NCI-H1105 treated with DMSO at 0.1 percent for 48 hours (cell line): ENCODE results near the gene TRIM47.

Experiments
- DNase-seq: peaks from one replicate; lab custom pipeline; 2025; lab: John Stamatoyannopoulos, UW

Gene TRIM47

DNA sequence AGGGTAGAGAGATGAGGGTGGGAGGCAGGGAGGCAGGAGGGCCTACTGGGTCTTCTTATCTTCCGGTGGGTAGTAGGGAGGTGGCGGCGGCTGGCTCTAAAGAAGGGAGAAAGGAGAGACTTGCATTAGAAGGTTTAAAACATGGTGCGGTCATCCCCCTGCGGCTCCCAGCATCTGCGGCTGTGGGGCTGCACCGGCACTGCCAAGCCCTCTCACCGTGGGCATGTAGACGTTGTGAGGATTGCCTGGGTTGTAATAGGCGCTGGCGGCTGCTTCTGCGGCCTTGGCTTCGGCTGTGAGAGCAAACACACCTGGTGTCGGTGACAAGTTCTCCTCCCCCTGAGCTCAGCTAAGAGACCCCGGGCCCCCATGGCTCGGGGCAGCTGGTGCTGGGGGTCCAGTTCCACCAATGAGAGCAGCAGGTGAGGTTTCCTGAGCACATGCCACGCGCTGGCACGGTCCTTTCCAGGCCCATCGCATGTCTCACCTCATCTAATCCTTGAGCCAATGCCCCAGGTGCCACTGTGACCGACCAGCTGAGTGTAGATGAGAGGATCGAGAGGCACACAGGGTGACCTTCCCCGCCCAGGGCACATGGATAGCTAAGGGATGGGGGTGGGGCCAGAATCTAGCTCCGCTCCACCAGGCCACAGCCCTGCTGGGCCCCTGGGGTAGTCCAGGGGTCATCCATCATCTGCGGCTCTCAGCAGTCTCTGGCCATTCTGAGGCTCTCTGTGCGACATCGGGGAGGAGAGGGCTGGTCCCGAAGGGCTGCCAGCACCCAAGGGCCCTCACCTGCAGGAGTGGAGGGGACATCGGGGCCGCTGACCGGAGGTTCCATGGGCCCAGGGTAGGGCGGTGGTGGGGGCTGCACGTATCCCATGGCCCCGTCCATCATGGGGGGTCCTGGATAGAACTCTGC, 31.4 kb downstream of the TRIM47 start:
- no peak for DNase-seq

DNA sequence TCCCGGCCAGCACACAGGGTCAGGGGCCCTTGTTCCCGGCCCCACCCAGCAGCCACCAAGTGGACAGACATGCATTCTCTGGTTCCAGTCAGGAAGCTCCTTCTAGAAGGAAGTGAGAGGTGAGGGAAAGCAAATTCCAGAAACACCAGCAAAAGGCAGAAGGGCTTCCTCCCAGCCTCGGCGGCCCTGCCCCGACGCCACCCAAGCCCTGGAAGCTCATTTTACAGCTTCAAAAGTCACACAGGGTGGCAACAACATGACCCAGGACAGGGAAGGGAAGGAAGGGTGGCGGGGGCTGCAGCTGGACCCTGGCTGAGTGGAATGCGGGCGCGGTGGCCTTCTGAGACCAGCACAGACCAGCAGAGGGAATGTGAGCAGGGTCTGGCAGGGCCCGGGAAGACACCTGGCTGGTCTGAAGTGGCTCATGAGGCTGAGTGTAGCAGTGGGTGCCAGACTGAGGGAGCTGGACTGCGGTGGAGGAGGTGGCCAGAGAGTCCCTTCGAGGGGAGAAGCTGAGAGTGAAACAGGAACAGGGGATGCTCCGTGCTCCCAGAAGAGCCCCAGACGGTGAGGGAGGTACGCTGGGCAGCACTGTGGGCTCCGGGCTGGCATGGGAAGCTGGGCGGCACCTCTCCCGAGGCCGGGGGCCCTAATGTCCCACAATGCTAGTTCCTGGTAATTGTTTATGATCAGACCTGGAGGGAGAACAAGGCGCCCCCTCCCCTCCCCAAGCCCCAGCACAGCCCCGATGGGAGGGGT, 32.3 kb downstream of the TRIM47 start:
- DNase-seq: no peak

DNA sequence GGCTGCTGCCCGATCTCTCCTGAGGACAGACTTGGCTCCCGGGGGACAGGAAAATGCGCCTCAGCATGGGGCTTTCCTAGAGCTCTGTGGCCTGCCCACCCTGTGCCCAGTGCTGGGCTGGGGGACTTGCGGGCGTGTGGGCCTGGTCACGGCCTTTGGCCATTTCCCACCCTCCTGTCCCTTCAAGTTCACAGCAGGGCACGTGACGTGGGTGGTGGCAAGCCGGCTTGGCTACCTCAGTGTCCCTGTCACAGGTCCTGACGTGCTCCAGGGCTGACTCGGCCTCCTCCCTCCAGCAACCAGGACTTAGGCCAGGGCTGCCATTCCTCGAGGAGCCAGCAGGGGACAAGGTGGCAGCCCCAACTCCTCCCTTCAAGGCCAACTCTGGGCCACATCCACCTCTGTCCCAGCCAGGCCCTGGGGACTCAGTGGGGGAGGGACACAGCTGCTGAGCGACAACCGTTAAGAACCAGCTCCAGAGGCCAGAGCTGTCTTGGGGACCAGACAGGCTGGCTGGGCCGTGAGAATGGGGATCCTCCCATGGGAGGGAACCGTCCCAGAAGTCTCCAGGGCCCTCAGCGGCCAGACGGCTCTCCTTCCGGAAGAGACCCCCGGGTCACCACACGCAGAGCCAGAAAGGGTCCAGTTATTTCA, 33.2 kb downstream of the TRIM47 start:
- DNase-seq: peak; percentile 2

DNA sequence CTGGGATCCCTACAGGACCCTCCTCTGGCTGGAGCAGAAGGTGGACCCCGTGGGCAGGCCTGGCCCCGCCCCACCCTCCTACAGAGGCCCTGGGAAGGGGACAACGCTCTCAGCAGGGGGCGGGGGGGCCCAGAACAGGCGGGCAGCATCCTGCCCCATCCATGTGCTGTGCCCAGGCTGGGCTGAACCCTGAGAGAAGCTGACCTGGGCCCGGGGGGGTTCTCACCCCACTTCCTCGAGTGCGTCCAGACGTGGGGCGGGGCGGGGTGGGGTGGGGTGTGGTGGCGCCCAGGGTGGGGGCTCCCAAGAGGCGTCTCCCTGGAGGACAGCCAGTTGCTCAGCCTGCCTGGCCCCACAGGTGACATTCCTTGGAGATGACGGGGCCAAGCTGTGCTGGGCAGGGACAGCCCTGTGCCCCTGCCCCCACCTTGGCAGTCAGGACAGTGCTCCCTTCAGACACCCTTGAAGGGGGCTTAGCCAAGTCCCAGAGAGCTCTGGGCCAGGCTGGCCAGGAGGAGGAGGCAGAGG, 33.8 kb downstream of the TRIM47 start:
- DNase-seq: no peak

DNA sequence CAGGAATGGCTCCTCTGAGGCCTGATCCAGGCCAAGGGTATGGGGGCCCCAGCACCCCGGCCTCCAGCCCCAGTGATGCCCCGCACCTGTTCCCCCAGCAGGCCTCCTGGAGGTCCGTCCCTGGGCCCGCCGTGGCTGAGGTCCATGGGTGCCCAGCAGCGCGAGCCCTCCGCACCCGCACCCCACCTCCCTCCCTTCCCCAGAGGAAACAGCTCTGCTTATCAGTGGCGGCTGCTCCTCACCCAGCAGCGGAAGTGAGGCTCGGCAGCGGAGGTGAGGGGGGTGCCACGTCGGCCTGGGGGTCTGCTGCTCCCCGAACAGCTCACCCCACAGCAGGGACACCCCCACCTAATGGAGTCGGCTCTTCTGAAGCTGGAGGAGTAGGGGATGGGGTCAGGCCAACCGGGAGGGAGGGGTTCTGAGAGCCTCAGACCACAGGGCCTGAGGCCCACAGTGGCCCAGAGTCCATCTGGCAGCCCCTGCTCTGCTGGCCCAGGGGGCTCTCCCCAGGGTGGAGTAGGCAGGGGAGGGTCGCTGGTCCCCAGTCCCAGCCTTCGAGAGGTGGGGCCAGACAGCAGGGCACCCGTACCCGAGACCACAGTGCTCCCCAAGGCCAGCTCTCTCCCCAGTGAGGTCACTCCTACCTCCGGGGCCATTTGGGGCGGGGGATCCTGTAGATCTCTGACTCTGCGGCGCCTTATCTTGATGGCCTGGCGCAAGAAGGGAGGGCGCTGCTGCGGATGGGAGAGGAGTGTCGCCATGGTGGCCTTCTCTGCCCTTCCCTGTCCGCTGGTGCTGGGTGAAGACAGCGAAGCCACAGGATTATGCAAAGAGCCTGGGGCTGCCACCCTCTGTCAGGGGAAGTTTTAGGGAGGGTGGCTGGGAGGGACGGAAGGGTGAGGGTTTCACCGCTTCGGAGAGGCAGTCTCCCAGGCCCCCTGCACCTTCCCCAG, 34.5 kb downstream of the TRIM47 start, which contains the start of gene UNC13D:
UNC13D (minus strand) TSS at position 828 of the 953 bp plus-strand sequence; CDS start at position 761, 67 bp downstream.
- no peak for DNase-seq

DNA sequence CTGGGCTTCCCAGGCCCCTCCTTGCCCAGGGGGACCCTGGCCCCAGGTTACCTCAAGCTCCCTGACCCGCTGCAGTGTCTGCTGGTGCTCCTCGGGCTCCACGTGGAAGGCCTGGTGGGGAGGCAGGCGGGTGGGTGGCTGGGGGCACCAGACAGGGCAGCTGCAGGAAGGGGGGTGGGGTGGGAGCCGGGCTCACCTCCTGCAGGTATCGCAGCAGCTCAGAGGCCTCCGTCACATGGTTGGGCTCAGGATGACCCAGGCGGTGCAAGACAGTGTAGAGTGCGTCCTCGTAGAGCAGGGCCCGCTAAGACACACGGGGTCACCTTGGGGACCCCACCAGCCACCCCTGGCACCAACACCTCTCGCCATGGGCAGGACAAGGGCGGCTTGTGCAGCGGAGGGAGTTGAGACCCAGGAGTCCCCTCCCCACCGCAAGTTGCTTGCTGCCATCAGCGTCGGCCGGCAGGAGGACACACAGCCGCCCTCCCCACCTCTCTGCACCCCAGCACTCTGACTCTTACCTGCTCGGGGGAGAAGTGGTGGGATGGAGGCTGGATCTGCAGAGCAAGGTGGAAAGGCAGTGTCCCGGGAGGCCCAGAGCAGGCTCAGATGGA, 35.3 kb downstream of the TRIM47 start:
- DNase-seq: no peak

DNA sequence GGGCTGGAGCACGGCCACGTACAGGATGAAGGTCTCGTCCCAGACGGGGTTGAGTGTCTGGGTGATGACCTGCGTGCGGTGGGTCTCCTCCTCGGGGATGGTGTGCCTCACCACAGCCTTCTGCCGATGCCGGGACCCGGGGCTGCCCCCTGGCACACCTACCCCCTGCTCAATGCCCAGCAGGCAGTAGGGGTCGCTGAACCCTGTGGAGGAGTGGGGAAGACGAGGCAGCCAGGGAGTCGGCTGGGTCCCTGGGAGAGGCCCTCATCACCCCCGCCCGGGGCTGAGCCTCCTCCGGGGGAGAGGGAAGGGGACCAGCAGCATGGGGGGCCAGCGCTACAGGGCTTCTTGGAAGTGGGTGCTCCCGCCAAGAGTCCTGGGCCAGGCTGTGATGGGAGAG, 36.0 kb downstream of the TRIM47 start:
- DNase-seq: no peak

DNA sequence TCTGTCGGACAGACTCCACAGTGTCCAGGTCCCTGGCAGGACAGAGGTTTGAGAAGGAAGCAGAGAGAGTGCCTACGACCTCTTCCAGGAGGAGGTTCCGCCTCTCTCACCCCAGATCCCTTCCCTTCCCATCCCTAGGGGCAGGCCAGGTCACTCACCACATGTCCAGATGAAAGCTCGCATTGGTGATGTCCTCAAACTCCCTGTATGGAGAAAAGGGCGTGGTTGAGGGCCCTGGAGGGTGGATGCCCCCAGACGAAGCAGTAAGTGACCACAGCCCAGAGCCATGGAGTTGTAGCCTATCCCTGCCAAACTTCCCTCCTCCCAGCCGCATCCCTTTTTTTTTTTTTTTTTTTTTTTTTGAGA, 37.6 kb downstream of the TRIM47 start:
- no peak for DNase-seq

DNA sequence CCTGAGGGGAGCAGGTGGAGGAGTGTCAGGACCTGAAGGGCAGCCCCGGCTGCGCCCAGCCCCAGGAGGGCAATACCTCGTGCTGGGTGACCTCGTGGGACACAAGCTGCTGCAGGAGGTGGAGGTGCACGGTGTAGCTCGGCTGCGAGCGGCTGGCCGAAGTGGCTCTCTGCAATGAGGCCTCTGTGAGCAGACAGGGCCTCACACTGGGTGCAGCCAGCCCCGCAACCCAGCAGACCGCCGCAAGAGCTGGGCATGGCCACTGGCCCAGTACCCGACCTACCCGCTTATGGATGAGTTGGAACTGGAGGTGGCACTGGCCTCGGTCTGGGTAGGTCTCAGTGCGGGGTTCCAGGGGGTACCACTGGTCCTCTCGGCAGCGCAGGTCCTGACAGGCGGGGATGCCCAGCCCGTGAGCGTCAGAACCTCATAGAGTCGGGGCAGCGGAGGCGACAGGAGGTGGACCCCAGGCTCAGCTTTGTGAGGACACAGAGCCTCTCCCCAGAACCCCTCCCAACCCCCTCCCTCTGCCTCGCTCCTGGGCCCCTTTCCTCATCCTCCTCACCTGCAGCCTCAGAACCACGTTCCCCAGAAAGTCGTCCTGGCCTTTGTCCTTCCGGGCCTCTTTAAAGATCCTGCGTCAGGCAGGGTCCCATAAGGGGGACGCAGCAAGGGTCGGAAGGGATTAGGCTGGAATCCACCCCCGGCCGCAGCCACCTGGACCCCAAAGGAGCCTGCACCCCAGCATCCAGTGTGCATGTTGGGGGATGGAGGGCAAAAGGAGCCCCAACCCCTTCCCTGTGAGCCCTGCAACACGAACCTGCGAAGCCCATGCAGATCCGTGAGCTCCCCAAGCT, 38.2 kb downstream of the TRIM47 start:
- DNase-seq: no peak

DNA sequence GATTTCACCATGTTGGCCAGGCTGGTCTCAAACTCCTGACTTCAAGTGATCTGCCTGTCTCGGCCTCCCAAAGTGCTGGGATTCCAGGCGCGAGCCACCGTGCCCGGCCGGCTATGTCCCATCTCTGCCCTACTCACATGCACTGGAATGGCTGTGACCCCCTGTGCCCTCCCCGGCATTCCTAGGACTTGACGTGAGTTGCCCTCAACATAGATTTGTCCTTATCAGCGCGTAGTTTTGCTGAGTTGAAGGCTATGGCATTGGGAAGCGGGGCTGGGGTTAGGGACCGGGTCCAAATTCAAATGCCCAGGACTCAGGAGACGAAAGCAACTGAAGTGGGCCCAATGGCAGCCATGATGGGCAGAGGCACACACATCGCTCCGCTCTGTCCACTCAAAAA, 40.0 kb downstream of the TRIM47 start:
- no peak for DNase-seq

DNA sequence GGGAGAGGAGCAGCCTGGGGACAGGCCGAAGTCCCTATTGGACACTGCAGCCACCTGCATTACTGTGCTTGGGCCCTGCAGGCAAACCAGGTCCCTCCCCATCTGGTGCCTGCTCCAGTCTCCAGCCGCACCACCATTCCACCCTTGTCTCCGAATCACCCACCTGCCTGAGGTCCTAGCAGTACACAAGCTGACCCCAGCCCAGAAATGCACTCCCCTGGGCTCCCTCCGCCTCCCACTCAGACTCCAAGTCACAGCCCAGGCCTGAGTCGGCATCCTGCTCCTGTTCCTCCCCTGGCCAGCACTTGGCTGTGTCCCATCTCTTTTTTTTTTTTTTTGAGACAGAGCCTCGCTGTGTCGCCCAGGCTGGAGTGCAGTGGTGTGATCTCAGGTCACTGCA, 40.5 kb downstream of the TRIM47 start:
- no peak for DNase-seq

DNA sequence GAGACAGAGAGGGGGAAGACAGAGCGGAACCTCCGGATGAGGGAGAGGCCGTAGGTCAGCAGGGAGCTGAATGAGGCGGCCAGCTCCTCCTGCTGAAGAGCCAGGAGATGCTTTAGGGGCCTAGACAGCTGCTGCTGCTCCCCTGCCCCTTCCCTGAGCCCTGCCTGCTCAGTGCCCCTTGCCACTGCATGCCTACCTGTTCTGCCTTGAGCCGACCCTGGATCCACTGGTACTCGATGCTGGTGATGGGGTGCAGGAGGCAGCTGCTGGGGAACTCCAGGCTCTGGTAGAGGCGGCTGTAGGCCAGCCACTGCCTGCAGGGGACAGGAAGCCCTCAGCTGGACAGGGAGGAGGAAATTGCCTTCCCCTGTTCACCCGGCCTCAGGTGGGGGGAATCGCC, 41.8 kb downstream of the TRIM47 start:
- DNase-seq: no peak

DNA sequence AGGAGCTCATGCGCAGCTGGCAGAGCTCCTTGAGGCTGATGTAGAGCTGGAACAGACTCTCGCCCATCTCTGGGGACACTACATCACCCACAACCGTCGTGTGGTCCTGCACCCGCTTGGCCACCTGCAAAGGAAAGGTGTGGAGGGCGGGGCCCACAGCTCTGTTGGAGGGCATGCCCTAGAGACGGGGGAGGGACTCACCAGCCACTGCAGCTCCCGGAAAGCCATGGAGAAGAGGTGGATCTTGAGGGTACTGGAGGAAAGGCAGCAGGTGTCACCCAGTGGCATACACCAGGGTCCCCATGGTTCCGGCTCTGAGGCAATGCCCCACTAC, 42.8 kb downstream of the TRIM47 start:
- no peak for DNase-seq

DNA sequence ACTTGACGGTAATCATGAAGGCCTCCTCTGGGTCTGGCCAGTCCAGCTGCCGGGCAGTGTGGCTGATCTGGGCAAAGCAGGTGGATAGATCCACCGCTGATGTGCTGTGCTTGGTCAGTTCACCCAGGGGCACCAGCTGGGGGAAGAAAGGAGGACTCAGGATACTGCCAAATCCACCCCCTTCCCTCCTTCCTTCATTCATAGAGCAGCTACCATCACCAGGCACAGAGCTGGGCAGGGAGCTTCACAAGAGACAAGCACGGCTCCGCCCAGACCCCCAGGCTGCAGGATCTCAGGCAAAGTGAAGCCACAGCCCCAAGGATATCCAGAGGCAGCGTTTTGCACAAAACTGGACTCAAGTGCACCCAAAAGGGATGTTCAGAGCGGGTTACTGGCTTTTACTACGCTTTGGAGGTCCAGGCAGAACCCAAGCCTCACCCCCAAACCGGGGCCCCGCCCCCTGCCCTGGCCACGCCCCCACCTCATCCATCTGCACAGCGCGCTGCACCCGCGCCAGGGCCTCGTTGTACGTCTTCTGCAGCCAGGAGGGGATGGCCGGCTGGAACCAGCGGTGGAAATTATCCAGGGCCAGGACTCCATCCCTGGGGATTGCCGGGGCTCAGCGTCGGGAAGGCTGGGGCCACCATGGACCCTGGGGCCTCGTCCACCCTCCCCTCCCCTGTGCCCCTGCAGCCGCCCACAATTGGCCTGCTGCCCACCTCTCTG, 43.3 kb downstream of the TRIM47 start:
- peak; percentile 5 for DNase-seq

DNA sequence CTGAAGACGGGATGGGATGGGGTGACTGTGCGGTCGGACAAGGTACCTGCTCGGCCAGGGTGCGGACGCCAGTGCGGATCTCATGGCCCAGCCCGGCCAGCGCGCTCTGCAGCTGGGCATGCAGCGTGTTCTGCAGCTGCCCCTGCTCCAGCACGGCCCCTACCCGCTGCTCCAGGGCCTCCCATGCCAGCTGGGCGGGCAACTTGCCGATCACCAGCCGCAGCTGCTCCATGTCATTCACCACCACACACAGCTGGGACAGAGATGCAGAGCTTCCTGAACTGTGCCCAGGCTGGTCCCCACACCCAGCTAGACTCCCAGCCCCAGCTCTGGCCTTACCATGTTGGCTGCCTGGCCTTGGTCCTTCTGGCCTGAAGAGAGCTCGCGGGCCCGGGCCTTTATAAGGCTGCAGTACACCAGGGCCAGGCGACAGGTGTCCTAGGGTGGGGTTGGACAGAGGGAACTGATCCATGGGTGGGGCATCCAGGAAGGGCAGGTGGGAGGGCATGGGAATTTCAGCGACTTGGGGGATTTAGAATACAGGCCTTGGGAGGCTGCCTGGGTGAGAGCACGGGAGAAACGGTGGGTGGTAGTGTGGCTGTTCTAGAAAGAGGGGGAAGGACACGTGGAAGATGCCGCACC, 44.0 kb downstream of the TRIM47 start:
- DNase-seq: no peak

DNA sequence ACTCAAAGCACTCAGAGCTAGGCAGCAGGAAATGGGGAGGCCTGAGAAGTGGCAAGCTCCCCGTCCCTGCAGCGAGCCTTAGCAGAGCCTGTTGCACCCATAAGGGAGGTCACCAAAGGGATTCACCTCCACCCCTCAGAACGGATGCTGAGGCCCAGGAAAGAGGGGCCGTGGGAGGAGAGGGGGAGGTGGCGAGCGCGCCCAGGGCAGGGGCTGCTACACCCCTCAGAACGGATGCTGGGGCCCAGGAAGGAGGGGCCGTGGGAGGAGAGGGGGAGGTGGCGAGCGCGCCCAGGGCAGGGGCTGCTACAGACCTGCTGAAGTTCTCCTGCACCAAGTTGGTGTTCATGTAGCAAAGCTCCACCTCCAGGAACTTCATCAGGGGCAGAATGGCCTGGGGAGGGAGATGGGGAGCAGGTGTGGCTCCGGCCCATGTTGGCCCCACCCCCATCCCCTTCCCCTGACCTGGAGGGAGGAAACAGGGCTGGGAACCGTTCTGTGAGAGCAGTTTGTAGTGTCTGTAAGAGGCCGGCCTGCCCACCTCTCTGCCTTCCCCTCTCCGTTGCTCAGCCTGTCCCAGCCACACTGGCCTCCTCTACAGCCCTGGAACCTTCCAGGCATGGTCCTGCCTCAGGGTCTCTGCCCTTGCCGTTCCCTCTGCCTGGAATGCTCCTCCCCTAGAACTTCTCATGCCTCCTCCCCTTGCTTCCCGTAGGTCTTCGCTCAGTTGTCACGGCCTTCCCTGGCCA, 45.6 kb downstream of the TRIM47 start:
- no peak for DNase-seq

DNA sequence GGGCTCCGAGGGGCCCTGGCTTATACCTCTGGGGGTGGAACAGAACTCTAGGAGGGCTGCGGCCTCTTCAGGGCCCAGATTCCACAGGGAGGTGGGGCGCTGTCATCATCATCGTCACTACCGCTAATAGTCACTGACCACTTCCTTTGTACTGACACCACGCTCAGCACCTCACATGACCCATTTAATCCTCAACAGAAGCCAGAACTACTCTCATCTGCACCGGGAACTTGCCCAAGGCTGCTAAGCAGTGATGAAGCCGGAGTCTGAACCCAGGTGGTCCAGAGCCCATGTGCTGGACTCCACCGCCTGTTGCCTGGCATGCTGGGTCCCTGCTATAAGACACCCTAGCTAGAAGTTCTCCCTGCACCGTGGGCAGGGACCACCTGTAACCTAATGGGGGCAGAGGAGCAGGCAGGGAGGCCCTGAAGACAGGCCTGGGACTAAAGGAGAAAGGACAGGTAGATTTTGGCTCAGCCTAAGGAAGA, 46.2 kb downstream of the TRIM47 start:
- DNase-seq: no peak

DNA sequence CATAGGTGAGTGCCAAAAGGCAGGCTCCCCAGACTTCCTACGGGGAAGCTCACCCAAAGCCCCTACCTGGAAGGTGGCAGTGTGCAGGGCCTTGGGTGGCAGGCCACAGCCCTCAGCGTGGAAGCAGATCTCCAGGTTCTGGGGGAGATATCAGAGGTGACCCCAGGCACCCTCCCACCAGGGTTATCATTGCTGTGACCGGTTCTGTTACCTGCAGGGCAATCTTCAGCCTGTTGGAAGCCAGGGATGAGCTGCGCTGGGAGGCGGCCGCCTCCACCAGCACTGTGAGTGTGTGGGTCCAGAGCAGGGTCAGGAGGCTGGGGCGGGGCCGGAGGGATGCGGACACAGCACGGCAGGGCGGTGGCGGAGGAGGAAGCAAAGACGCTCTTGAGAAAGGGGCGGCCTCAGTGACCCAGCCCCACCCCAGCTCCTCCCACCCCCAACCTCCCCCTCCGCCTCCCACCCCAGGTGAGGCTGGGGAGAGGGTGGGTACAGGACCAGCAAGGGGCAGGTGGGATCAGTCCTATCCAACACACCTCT, 47.3 kb downstream of the TRIM47 start:
- no peak for DNase-seq
